GM21825 (cell line): ENCODE data around the gene MTR.

Source experiments
- ATAC-seq: cut with Tn5 transposase; IDR thresholded peaks from one replicate; pipeline ENCODE4 v1.9.1; 2021; ENCODE audit warnings: mild to moderate bottlenecking, moderate library complexity; ENCODE audit not compliant: unreplicated experiment

Gene MTR

DNA sequence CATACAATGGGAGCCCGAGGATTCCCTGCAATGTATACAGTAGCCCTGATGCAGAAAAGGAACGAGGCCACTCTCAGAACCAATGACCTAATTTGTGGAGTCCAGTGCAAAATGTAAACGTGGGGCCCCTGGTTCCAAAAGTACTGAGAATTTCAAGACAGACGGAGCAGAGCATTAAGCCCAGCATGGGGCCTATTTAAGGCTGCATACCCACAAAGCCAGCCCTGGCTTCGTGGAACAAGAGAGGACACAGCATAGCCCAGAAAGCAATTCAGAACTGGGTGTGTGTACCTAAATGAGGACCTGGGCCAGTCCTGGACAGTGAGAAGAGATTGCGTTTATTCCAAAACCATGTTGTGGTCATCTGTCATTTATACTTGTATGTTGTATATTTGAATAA lies 153.9 kb downstream of the MTR start:
- ATAC-seq = no peak

GRCh38 chr1:236950365-236950764 lies 155.3 kb downstream of the MTR start:
- ATAC-seq = no peak

- no peak for ATAC-seq
Observed at GRCh38 chr1:236951672-236952071, 156.6 kb downstream of the MTR start.

- no peak for ATAC-seq
Observed at GRCh38 chr1:236952246-236953003, 157.3 kb downstream of the MTR start.

DNA sequence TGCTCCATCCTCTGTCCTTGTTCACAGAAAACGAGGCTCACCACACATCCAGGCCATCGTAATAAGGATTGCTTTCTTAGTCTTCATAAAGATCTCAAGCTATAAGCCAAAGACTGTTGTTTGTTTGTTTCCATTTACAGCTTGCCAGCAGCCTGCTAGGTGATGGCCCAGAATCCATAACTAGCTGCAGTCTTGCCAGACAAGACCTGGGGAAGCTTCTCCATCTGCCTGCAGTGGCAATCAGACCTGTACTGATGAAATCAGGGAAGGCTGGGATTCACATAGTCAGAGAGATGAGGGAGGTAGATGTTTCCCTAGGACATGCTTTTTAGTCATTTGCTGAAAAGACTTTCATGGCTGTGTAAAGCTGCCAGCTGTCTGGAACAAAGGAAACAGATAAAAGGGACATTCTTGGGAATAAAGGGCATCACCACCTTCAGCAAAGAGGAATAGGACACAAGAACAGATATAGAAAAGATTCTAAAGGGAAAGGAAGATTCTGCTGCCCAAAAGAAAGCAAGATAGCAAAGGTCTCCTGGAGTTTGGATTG lies 158.1 kb downstream of the MTR start:
- ATAC-seq = no peak
